Gastroesophageal sphincter (tissue), 3 donors: Measurements from ENCODE around the gene ALLC.

Source experiments
- CTCF ChIP-seq, 4 experiments: fragments of 200-600 bp in 2 of 4; fragments of 450-650 bp in 2 of 4; sonication (generic) in 1 of 4; IDR thresholded peaks; one replicate each; pipeline ENCODE4 v1.5.1; 2017 to 2019; ENCODE audit warnings: antibody characterized with exemption in 4 of 4, mild to moderate bottlenecking in 2 of 4, moderate library complexity in 2 of 4
- POLR2A ChIP-seq, 2 donors: fragments of 450-650 bp; IDR thresholded peaks; one replicate each; pipeline ENCODE4 v1.6.1; 2017; ENCODE audit warnings: antibody characterized with exemption in 2 of 2, mild to moderate bottlenecking in 2 of 2, moderate library complexity in 1 of 2
- POLR2AphosphoS5 ChIP-seq: sonication (generic); formaldehyde crosslinking; IDR thresholded peaks from one replicate; pipeline ENCODE4 v1.6.1; 2017; ENCODE audit warnings: antibody characterized with exemption

- no peak for TF ChIP-seq CTCF (IDR thresholded peaks at IDR 0.05)
- no peak for TF ChIP-seq POLR2AphosphoS5
- TF ChIP-seq POLR2A (IDR thresholded peaks at IDR 0.05): no peak
Observed at GRCh38 chr2:3712424-3712823, 54.4 kb downstream of the ALLC start.
